Fibroblast of the aortic adventitia (primary cell): Measurements from ENCODE around the gene ERC2. TPM values are rescaled to one million over a fixed set of nuclear protein-coding genes. Genes with fewer than 3 reads are reported as not detected.

Source experiments
- DNase-seq: peaks from one replicate; pipeline ENCODE4 v3.0.0-alpha.2; 2010; ENCODE audit warnings: low read depth
- H3K4me3 ChIP-seq: 2 replicates; pipeline ENCODE4 v1.5.1; 2011; ENCODE audit warnings: low read depth, mild to moderate bottlenecking, control low read depth, low read length, moderate library complexity
- CTCF ChIP-seq: IDR thresholded peaks from 2 replicates; pipeline ENCODE4 v1.5.1; 2011; ENCODE audit warnings: mild to moderate bottlenecking, low read length, control low read depth, inconsistent platforms; ENCODE audit not compliant: insufficient read depth
- total RNA-seq: library from RNA; depleted of rRNA; stranded (reverse); fragments of >200 nt; gene quantifications from 2 replicates; pipeline ENCODE4 v1.2.3, GENCODE V29; 2012; ENCODE audit warnings: low replicate concordance

The ERC2 gene
- total RNA-seq, 1 donor: 0.09 TPM

DNA sequence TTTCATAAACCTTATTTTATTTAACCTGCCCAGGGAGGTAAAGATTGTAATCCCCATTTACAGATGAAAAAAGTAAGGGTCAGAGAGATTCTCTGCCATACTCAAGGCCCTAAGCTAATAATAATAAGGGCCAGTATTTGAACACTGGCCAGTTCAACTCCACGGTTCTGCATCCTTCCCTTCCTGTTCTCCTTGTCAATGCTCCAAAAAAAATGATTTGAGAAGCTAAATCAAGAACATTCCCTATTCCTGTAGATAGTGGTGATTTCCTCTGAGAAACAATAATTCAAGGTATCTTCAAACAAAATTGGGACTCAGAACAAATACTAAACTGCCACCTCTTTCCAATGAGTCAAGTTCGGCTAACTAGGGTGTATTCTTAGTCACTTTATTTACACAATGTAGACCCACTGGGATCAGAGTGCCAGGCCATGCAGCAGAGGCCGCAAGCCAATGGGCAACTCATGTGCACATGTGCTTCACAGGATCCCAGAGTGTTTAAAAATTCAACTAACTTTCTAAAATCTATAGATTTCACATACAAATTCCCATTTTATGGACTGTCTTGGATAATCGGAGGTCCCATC is 521.6 kb downstream of the ERC2 start:
- no peak for TF ChIP-seq CTCF
- DNase-seq: no peak
- no peak overlapping the region for H3K4me3 ChIP-seq

DNA sequence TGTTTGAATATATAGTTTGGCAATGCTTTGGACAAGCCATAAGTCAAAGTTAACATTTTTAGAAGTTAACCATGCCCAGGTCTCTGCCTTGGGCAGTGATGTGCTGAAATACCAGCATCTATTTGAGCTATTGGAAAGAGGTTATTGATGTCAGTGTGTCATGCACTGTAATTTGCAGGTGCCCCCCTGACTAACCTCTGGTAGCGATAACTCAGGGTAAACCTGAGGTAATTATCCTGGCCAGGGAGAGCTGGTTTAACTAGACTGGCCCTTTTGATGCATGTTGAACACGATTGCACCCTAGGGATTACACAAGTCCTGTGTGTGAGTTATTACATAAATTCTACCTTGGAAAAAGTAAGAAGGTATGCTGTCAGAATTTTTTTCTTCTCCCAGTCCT is 525.4 kb downstream of the ERC2 start:
- no peak for TF ChIP-seq CTCF

DNA sequence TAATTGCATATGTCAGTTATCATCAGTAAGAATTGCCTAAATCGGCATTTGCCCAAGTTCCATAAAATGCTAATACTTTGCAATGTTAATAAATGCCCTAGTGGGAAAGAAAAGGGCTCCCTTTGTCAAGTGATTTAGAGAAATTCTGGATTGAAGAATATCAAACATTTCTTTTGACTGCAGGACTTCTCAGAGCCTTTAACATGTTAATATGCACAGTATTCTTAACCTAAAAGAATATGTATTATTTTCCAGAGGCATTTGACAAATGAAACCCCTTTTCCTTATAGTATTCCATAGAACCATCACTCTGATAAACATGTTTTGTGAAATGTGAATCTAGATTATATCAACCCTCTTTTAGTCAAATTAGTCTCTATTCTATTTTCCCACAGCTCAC is 529.0 kb downstream of the ERC2 start:
- TF ChIP-seq CTCF: no peak
- no peak overlapping the region for H3K4me3 ChIP-seq
- no peak for DNase-seq

More for the DNA sequence above, 525.4 kb downstream of the ERC2 start:
- no peak overlapping the region for H3K4me3 ChIP-seq
- DNase-seq: no peak

DNA sequence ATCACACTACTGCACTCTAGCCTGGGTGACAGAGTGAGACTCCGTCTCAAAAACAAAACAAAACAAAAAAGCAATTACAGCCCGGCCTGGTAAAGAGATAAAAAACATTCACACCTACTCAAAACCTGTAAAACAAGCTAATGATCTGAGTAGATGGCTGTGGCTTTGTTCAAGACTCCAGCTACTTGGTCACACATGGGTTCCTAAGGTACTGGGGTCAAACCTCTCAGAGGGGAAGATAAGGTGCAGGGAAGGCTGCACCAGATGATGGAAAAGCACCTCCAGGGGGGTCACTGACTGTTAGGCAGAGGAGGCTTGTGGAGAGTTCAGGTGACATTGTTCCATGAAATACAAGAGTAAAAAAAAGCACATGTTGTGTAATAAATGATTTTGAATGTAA is 531.0 kb downstream of the ERC2 start:
- DNase-seq: no peak
- H3K4me3 ChIP-seq: no peak overlapping the region
- TF ChIP-seq CTCF: no peak

DNA sequence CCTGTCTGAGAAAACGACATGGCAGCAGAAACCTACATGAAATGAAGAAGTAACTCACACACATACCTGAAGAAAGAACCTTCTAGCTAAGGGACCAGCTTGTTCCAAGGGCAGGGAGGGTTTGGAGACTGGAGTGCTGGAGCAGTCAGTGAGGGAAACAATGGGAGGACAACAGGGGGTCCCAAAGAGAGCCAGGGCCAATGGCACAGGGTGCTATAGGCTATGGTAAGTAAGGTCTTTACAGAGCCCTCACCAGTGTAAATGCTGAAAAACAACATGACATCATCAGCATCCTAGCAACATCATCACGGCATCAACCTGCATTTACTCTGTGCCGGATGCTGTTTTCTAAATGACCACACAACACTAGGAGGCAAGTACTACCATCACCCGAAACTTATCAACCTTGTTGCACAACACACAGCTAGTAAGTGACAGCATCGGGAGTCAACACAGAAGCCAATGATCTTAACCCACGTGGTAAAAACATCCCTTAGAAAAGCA is 531.7 kb downstream of the ERC2 start:
- no peak for DNase-seq
- no peak overlapping the region for H3K4me3 ChIP-seq

GRCh38 chr3:55935241-55935640 is 533.0 kb downstream of the ERC2 start:
- no peak for TF ChIP-seq CTCF
- no peak for DNase-seq
- H3K4me3 ChIP-seq: no peak overlapping the region

More for the DNA sequence above, 531.7 kb downstream of the ERC2 start:
- no peak for TF ChIP-seq CTCF

DNA sequence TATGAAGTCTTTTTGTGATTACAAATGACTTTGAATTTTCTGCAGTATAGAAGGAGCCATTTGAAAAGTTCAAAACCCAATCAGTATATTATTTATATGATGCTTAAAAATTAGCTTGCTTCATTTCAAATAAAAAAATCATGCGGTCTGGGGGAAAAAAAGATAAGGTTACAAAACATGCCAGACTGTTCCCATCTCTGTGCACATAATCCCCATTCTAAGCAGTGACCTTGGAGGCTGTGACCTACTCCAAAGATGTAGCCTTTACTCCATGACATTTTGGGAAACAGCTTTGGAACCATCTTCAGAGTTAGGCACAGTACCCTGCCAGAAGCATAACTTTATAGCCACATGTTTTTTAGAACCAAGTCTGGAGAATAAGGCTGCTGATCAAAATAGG is 533.5 kb downstream of the ERC2 start:
- no peak overlapping the region for H3K4me3 ChIP-seq
- no peak for TF ChIP-seq CTCF
- DNase-seq: no peak
